C4-2B (cell line): Measurements from ENCODE around the gene GTF2H3.

Source experiments
- ZFX ChIP-seq: fragments of 450-650 bp; IDR thresholded peaks from 2 replicates; pipeline ENCODE4 v1.6.1; 2017
- TF ChIP-seq, protein P1 (sequence below): fragments of 450-650 bp; conservative IDR thresholded peaks from 2 replicates; pipeline ENCODE4 v1.5.1; 2017; ENCODE audit warnings: mild to moderate bottlenecking

DNA sequence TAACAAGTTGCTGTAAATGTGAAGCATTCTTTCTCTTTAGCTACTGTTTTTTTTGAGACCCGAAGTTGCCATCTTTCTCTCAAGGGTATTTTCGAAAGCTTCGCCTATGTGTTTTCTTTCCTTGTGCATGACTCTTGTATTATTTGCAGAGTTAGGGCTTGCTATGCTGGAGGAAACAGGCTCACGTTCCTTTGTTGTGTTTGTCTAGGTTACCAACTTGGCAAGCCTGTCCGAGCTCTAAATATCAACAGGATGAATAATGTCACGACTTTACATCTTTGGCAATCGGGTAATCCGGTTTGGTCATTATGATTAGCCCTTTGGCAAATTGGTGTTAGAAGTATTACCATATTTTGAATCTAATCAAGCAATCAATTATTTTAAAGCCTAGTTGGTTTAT is 62.6 kb downstream of the GTF2H3 start:
- TF ChIP-seq, protein P1, sequence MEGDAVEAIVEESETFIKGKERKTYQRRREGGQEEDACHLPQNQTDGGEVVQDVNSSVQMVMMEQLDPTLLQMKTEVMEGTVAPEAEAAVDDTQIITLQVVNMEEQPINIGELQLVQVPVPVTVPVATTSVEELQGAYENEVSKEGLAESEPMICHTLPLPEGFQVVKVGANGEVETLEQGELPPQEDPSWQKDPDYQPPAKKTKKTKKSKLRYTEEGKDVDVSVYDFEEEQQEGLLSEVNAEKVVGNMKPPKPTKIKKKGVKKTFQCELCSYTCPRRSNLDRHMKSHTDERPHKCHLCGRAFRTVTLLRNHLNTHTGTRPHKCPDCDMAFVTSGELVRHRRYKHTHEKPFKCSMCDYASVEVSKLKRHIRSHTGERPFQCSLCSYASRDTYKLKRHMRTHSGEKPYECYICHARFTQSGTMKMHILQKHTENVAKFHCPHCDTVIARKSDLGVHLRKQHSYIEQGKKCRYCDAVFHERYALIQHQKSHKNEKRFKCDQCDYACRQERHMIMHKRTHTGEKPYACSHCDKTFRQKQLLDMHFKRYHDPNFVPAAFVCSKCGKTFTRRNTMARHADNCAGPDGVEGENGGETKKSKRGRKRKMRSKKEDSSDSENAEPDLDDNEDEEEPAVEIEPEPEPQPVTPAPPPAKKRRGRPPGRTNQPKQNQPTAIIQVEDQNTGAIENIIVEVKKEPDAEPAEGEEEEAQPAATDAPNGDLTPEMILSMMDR, result no peak
- no peak for TF ChIP-seq ZFX
